ENCODE results near the gene WNT7B.

DNA sequence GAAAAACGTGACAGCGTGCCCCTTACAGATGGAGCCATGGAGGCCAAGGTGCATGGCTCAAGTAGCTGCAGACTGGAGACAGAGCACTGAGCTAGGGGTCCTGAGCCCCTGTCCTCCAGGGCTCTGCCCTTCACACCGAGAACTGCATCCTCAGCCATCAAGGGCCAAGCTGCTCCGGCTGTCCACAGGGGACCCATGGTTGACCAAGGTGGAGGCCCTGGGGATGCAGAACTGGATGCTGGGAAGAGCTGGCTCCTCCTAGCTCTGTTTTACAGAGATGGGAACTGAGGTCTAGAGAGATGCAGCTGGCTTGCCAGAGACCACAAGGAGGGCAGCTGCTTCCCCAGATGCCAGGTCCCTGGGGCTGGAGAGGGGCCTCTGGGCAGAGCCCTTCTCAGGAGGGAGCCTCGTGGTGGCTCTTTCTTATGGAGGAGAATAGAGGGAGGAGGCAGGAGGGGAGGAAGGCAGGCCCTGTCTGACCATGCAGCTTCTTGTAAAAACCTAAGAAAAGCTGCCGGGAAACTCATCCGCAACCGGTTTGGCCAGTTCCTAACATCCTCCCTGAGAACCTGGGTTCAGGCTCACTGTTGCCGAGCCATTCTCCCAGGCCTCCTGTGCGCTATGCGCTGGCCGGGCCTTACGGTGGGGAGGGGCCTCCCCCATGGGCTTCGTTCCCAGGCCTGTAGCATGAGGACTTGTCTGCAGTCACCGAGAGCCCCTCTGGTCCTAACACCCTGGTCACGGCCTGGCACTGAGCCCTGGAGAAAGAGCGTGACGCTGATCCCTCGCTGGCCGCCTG is 80.6 kb downstream of the WNT7B start:
- TF ChIP-seq CTCF (IDR thresholded peaks at IDR 0.05) (no peak), POLR2A (IDR thresholded peaks at IDR 0.05) (no peak)
